ENCODE data around the gene ELAVL2.

ELAVL2 gene

DNA sequence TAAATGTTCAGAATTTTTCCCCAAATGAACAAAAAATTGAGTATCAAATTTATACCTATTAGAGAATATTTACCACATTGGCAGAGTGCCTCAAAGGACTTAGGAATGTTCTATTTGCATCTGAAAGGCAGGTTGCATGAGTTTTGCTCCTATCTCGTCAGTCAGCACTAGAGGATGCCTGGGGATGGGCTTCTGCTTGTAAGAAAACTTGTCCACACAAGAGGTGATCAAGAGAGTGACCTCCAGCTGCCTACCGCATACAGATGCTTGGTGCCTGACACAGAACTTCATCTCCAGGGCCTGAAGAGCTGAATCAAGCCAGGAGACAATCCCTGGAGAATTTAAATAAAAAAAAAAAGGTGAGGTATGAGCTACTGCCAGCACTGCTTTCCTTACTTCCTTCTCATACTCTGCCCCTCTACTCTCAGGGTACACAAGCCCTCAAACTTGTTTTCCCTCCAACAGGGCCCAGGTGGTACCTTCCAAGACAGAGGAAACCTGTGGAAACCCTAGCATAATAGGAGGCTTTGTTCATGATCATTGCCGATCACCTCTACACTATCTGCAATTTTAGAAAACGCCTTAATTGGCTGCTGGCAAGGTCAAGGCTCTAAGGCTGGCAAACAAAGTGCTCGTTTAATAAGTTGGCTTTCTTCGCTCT lies 166.6 kb downstream of the ELAVL2 start:
- DNase-seq (ENCODE audit: low spot score) = no peak

DNA sequence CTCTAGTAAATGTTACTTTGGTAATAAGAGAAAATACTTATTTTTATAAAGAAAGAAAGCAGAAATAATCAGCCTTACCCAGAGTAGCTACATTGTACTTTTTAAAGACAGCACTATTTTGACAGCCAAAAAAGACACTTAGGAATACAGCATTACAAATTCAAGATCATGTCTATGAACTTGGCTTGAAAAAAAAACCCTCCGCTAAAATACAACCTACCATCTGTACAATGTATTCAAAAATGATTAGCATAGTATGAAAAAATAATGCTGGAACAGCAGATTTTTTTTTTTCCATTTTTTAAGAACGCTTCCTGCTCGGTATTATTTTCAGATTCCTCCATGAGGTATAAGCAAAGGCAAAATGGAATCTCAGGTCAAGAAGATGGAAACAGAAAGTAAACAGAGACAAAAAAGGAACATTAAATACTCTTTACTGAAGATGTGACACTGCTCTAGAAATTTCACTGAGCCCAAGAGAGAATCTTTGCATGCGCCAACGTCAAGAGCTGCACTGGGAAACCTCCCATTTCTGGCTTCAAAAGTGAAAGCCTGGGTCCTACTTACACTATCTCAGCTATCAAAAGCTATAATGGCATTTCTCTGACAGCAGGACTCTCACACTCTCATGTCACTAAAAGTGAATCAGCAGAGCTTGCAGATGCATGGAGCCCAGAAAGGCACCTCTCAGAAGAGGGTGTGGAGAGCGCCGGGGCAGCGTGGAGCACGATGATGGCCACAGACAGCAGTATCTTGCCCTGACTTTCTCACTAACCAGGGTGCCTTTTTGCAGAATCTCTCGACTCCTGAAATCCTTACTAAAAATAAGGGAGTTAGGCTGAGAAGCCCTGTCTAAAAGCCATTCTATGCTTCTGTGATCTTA lies 167.4 kb downstream of the ELAVL2 start:
- no peak for DNase-seq (ENCODE audit: low spot score)

DNA sequence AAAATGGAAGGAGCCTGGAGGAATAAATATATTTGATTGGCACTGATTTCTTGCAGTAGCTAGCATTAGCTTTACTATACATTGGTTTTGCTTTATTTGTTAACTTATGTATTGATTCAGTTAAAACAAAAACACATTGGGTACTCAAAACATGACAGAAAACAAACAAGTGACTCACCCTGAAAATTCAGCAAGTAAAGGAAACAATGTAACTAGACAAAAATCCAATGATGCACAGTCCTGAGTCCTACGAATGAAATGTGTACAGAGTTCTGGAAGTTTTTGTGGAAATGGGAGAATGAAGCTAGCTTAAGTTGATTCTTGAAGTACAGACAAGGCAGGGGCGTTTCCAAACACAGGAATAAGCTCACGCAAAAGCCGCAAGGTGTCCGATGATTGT lies 175.0 kb downstream of the ELAVL2 start:
- DNase-seq (ENCODE audit: low spot score) = no peak

DNA sequence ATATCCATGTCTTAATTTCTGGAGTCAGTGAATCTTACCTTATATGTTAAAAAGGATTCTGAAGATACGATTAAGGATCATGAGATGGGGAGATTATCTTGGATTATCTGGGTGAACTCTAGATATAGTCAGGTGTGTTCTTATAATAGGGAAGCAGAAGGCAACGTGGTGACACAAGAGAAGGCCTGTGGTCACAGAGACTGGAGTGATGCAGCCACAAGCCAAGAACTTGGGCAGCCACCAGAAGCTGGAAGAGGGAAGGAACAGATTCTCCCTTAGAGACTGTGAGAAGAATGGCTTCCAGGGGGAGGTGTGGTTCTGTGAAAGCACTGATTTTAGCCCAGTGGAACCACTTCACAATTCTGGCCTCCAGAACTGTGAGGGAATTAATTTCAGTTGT lies 177.4 kb downstream of the ELAVL2 start:
- DNase-seq (ENCODE audit: low spot score) = no peak

DNA sequence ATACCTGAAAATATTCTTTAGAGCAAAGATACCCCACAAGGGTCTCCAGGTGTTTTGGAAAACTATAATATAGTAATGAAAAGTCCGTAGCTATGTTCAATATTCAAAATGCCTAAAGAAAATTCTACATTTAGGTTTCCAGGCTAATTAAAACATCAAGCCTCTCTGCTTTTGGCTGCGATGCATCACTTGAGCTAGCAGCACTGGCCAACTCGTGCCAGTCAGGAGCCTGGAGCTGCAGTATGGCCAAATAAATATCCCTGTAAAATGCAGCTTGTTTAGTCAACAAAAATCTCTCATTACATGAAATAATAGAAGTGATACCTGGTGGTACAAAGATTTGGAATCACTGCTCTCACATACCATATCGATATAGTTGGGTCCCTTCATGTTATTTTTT lies 181.1 kb downstream of the ELAVL2 start:
- no peak for DNase-seq (ENCODE audit: low spot score)

DNA sequence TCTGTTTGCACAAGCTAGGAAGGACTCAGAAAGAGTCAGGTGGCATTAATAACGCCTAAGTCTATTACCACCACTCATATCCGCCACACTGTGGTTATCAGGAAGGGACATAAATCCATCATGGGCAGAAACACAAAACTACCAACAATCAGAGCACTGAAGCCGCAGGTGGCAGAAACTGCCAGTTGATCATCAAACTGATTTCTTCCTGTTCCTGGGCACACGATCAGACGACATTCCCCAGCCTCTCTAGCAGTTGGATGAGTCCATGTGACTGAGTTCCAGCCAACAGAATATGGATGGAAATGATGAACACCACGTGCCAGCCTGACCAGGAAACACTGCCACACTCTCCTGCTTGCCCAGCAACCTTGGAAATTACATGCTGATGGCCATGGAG lies 181.7 kb downstream of the ELAVL2 start:
- no peak for DNase-seq (ENCODE audit: low spot score)

DNA sequence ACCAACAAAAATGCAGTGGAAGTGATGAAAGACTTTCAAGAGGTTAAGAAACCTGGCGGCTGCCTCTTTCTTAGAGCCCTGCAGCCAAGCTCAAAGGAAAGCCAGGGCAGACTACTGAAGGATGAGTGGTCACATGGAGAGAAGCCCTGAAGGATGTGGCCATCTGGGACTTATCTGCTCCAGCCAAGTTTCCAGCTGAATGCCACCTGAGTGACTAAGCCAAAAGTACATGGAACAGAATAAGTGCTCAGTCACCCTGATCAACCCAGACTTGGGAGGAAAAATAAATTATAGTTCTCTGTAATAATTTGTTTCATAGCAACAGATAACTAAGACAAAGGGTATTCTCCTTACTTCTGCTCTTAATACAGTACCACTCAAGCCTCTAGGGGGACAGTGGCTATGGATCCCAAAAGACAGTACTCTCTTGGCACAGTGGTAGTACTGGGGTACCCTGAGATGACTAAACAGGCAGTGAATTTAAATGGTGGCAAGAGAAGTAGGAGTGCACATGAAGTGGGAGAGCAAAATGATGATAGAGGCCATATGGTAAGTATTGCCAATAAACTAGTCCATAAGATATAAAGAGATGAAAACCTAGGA lies 182.3 kb downstream of the ELAVL2 start:
- no peak for DNase-seq (ENCODE audit: low spot score)

All from globus pallidus (tissue), 1 donor.